ENCODE measurements around the gene SPDYE2B.
"Not testable (repeated sequence)": the region's sequence is repeated elsewhere in the genome, so short reads cannot be mapped to it uniquely, and the experiment has no call there.

SPDYE2B gene

GRCh38 chr7:102673447-102674067 is 23.4 kb downstream of the SPDYE2B start:
- not testable (repeated sequence) for ATAC-seq (ENCODE audit: low read depth)

GRCh38 chr7:102675545-102675944 is 25.4 kb downstream of the SPDYE2B start:
- not testable (repeated sequence) for H3K4me1 Mint-ChIP-seq; H3K27me3 Mint-ChIP-seq; H3K36me3 Mint-ChIP-seq; H3K4me3 Mint-ChIP-seq; H3K9me3 Mint-ChIP-seq; DNase-seq (ENCODE audit: low spot score in 2 of 2); H3K27ac Mint-ChIP-seq; ATAC-seq (ENCODE audit: low read depth)

More at GRCh38 chr7:102673447-102674067, 23.4 kb downstream of the SPDYE2B start:
- not testable (repeated sequence) for H3K4me3 Mint-ChIP-seq; H3K4me1 Mint-ChIP-seq; H3K9me3 Mint-ChIP-seq; H3K36me3 Mint-ChIP-seq; DNase-seq (ENCODE audit: low spot score in 2 of 2); H3K27ac Mint-ChIP-seq; H3K27me3 Mint-ChIP-seq

- H3K4me3 Mint-ChIP-seq; H3K27me3 Mint-ChIP-seq; H3K4me1 Mint-ChIP-seq; H3K9me3 Mint-ChIP-seq; ATAC-seq (ENCODE audit: low read depth); DNase-seq (ENCODE audit: low spot score in 2 of 2); H3K36me3 Mint-ChIP-seq; H3K27ac Mint-ChIP-seq: not testable (repeated sequence)
Measured at GRCh38 chr7:102680780-102681179, 30.7 kb downstream of the SPDYE2B start.

GRCh38 chr7:102682560-102682959 is 32.4 kb downstream of the SPDYE2B start:
- H3K9me3 Mint-ChIP-seq; H3K27me3 Mint-ChIP-seq; H3K36me3 Mint-ChIP-seq; ATAC-seq (ENCODE audit: low read depth); DNase-seq (ENCODE audit: low spot score in 2 of 2); H3K4me1 Mint-ChIP-seq; H3K27ac Mint-ChIP-seq; H3K4me3 Mint-ChIP-seq: not testable (repeated sequence)

DNA sequence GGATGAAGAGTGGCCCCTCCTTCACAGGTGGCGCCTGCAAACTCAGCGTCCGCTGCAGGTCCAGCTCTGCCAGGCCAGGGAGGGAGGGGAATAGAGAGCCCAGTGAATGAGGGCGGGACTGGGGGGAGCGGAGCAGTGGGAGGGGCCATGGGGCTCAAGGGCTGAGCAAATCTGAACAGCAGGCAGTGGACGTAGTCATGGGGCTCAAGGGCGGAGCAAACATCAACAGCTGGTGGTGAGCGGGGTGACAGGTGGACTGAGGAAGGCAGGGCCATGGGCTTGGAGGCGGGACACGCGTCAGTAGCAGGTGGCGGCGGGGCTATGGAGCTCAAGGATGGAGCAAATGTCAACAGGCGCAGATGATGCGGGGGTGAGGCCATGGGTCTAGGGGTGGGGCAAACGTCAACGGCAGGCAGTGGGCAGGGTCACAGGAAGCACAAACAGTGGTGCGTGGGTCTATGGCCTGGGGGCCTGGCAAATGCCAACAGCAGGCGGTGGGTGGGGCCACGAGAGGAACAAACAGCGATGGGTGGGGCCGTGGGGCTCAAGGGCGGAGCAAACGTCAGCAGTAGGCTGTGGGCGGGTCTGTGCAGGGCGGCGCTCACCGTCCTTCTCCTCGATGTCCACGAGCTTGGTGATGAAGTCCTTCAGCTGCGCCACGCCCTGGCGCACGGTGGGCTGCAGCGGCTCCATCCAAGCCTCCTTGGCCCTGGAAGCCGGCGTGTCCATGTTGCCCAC is 38.3 kb downstream of the SPDYE2B start:
- peak; percentile 82 for ATAC-seq (ENCODE audit: low read depth)
- H3K4me3 Mint-ChIP-seq; H3K9me3 Mint-ChIP-seq; H3K27ac Mint-ChIP-seq; H3K36me3 Mint-ChIP-seq; H3K27me3 Mint-ChIP-seq; DNase-seq (ENCODE audit: low spot score in 2 of 2); H3K4me1 Mint-ChIP-seq: not testable (repeated sequence)

GRCh38 chr7:102689436-102690282 is 39.5 kb downstream of the SPDYE2B start:
- peak; percentile 76 for ATAC-seq (ENCODE audit: low read depth)
- not testable (repeated sequence) for H3K27me3 Mint-ChIP-seq, H3K9me3 Mint-ChIP-seq, H3K36me3 Mint-ChIP-seq, H3K4me3 Mint-ChIP-seq, H3K4me1 Mint-ChIP-seq, H3K27ac Mint-ChIP-seq
- peak in 1 of 2 donors; percentile 36 for DNase-seq (ENCODE audit: low spot score in 2 of 2)

- ATAC-seq (ENCODE audit: low read depth); H3K27ac Mint-ChIP-seq; DNase-seq (ENCODE audit: low spot score in 2 of 2); H3K36me3 Mint-ChIP-seq; H3K4me1 Mint-ChIP-seq; H3K9me3 Mint-ChIP-seq; H3K4me3 Mint-ChIP-seq; H3K27me3 Mint-ChIP-seq: not testable (repeated sequence)
Measured at GRCh38 chr7:102690602-102691001, 40.5 kb downstream of the SPDYE2B start.

DNA sequence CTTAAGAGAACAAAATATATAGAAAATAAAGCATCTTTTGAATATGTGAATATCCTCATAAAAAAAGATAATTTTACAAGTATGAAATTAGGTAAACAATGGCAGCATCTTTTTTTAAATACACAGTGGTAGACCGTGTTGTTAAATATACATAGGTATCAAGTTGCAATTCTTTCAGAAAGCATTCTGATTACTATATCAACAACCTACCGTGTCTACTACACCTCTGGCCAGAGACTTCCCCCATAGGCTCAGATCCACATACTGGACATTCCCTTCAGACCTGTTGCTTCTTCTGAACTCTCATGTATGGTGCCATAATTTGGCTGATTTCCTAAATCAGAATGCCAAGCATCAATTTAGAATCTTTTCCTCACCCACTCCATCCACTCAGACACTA is 43.9 kb downstream of the SPDYE2B start:
- H3K27ac Mint-ChIP-seq; H3K4me1 Mint-ChIP-seq; ATAC-seq (ENCODE audit: low read depth); DNase-seq (ENCODE audit: low spot score in 2 of 2); H3K27me3 Mint-ChIP-seq; H3K4me3 Mint-ChIP-seq; H3K36me3 Mint-ChIP-seq; H3K9me3 Mint-ChIP-seq: not testable (repeated sequence)

DNA sequence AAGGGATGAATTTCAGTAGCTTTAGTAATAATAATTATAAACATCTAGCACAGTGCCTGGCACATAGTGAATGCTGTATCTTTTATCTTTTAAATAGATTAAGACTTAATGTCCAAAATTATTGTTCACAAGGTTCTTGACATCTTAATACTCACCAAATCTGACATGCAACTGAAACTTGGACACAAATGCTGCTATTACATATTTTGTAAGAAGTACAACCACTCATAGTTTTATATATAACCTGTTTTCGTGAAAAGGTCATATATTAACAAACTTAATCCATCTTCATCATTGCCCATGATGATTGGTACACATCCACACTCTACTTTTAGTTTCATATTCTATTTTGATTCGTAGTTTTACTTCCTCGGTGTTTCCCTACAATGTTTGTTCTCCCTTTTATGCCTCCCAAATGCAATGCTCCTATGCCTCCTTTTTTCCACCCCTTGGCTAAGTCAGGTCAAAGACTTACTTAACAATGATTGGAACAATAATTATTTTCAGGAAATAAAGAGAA is 45.0 kb downstream of the SPDYE2B start:
- not testable (repeated sequence) for H3K4me3 Mint-ChIP-seq; DNase-seq (ENCODE audit: low spot score in 2 of 2); H3K4me1 Mint-ChIP-seq; H3K27me3 Mint-ChIP-seq; H3K9me3 Mint-ChIP-seq; H3K36me3 Mint-ChIP-seq
- H3K27ac Mint-ChIP-seq = peak overlapping the region; percentile 62
- peak; percentile 89 for ATAC-seq (ENCODE audit: low read depth)

DNA sequence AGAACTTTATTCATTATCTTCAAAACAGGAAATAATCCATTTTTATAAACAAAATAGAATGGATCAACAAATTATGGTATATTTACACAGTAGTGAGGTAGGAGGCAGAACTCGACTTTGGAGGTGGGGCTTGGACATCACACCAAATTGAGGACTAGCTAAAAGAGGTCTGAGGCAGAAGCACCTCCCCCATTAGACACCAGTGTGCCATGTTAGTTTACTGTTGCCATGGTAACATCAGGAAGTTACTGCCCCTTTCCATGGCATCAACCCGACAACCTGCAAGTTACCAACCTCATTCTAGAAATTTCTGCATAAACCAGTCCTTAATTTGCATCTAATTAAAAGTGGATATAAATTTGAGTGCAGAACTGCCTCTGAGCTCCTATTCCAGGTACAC is 45.9 kb downstream of the SPDYE2B start:
- H3K27me3 Mint-ChIP-seq = not testable (repeated sequence)

GRCh38 chr7:102697642-102698512 is 47.8 kb downstream of the SPDYE2B start:
- H3K4me1 Mint-ChIP-seq; H3K9me3 Mint-ChIP-seq; ATAC-seq (ENCODE audit: low read depth); H3K4me3 Mint-ChIP-seq; H3K36me3 Mint-ChIP-seq; DNase-seq (ENCODE audit: low spot score in 2 of 2); H3K27me3 Mint-ChIP-seq; H3K27ac Mint-ChIP-seq: not testable (repeated sequence)

More for the DNA sequence above, 45.9 kb downstream of the SPDYE2B start:
- not testable (repeated sequence) for H3K9me3 Mint-ChIP-seq; H3K4me3 Mint-ChIP-seq; H3K27ac Mint-ChIP-seq; DNase-seq (ENCODE audit: low spot score in 2 of 2); H3K36me3 Mint-ChIP-seq; H3K4me1 Mint-ChIP-seq
- ATAC-seq (ENCODE audit: low read depth) = peak; percentile 39

- H3K9me3 Mint-ChIP-seq; ATAC-seq (ENCODE audit: low read depth); DNase-seq (ENCODE audit: low spot score in 2 of 2); H3K4me3 Mint-ChIP-seq; H3K27me3 Mint-ChIP-seq; H3K4me1 Mint-ChIP-seq; H3K27ac Mint-ChIP-seq; H3K36me3 Mint-ChIP-seq: not testable (repeated sequence)
Measured at GRCh38 chr7:102698962-102699750, 49.0 kb downstream of the SPDYE2B start.

All from memory B cell (primary cell).